Trophoblast cell (in vitro differentiated cells and primary cell): ENCODE data around the gene CD58. TPM values are rescaled to one million over a fixed set of nuclear protein-coding genes. Genes with fewer than 3 reads are reported as not detected.
"Not testable (repeated sequence)": the region's sequence is repeated elsewhere in the genome, so short reads cannot be mapped to it uniquely, and the experiment has no call there.

Source experiments
- DNase-seq, 2 donors: peaks; one replicate each; pipeline ENCODE4 v3.0.0-alpha.2; 2016
- H2AFZ ChIP-seq: 2 replicates; pipeline ENCODE4 v1.6.1; 2013; ENCODE audit warnings: low read length, moderate library complexity, mild to moderate bottlenecking; ENCODE audit not compliant: insufficient read depth, poor library complexity
- H2AK5ac ChIP-seq: 2 replicates; pipeline ENCODE4 v1.6.1; 2013; ENCODE audit warnings: mild to moderate bottlenecking, low read length
- H2BK120ac ChIP-seq: 2 replicates; pipeline ENCODE4 v1.6.1; 2013; ENCODE audit warnings: low read length, mild to moderate bottlenecking, moderate library complexity; ENCODE audit not compliant: insufficient read depth, poor library complexity
- H2BK12ac ChIP-seq: 2 replicates; pipeline ENCODE4 v1.6.1; 2013; ENCODE audit warnings: mild to moderate bottlenecking, low read length, moderate library complexity
- H2BK5ac ChIP-seq: 2 replicates; pipeline ENCODE4 v1.6.1; 2013; ENCODE audit warnings: low read length, low read depth, moderate library complexity, mild to moderate bottlenecking; ENCODE audit not compliant: poor library complexity
- H3K14ac ChIP-seq: 2 replicates; pipeline ENCODE4 v1.6.1; 2013; ENCODE audit warnings: mild to moderate bottlenecking, low read length
- H3K18ac ChIP-seq: 2 replicates; pipeline ENCODE4 v1.6.1; 2013; ENCODE audit warnings: mild to moderate bottlenecking, low read length
- H3K23ac ChIP-seq: 2 replicates; pipeline ENCODE4 v1.6.1; 2013; ENCODE audit warnings: low read length
- H3K27ac ChIP-seq: 2 replicates; pipeline ENCODE4 v1.5.1; 2013; ENCODE audit warnings: low read depth, mild to moderate bottlenecking, inconsistent platforms, low read length, moderate library complexity
- H3K27me3 ChIP-seq: 2 replicates; pipeline ENCODE4 v1.6.1; 2013; ENCODE audit warnings: inconsistent platforms, mild to moderate bottlenecking, low read length, moderate library complexity; ENCODE audit not compliant: insufficient read depth
- H3K36me3 ChIP-seq, 2 experiments: 1 replicate in 1 of 2; 2 replicates in 1 of 2; pipeline ENCODE4 v1.6.1; 2013; ENCODE audit warnings: low read length in 2 of 2, mild to moderate bottlenecking in 2 of 2, moderate library complexity in 1 of 2; ENCODE audit not compliant: insufficient read depth in 2 of 2, control insufficient read depth in 1 of 2
- H3K4ac ChIP-seq: 2 replicates; pipeline ENCODE4 v1.6.1; 2013; ENCODE audit warnings: low read depth, mild to moderate bottlenecking, low read length, moderate library complexity
- H3K4me1 ChIP-seq, 2 experiments: 1 replicate in 1 of 2; 2 replicates in 1 of 2; pipeline ENCODE4 v1.6.1; 2013; ENCODE audit warnings: low read length in 2 of 2, mild to moderate bottlenecking in 2 of 2, moderate library complexity in 1 of 2; ENCODE audit not compliant: insufficient read depth in 2 of 2, control insufficient read depth in 1 of 2
- H3K4me2 ChIP-seq: 2 replicates; pipeline ENCODE4 v1.6.1; 2013; ENCODE audit warnings: inconsistent platforms, mild to moderate bottlenecking, low read length, moderate library complexity
- H3K4me3 ChIP-seq: 2 replicates; pipeline ENCODE4 v1.5.1; 2013; ENCODE audit warnings: mild to moderate bottlenecking, low read depth, low read length, inconsistent platforms
- H3K79me1 ChIP-seq: one replicate; pipeline ENCODE4 v1.6.1; 2013; ENCODE audit warnings: low read length
- H3K79me2 ChIP-seq: 2 replicates; pipeline ENCODE4 v1.6.1; 2013; ENCODE audit warnings: low read length, mild to moderate bottlenecking; ENCODE audit not compliant: control insufficient read depth, insufficient read depth, poor library complexity
- H3K9ac ChIP-seq: 2 replicates; pipeline ENCODE4 v1.6.1; 2013; ENCODE audit warnings: mild to moderate bottlenecking, low read length
- H3K9me3 ChIP-seq: 2 replicates; pipeline ENCODE4 v1.6.1; 2013; ENCODE audit warnings: low read depth, mild to moderate bottlenecking, control low read depth, inconsistent platforms, low read length; ENCODE audit not compliant: insufficient read depth
- H4K12ac ChIP-seq: 2 replicates; pipeline ENCODE4 v1.6.1; 2013; ENCODE audit warnings: low read depth, mild to moderate bottlenecking, low read length, moderate library complexity
- H4K8ac ChIP-seq: 2 replicates; pipeline ENCODE4 v1.6.1; 2013; ENCODE audit warnings: low read depth, mild to moderate bottlenecking, low read length, moderate library complexity
- H4K91ac ChIP-seq: one replicate; pipeline ENCODE4 v1.6.1; 2013; ENCODE audit warnings: low read depth, mild to moderate bottlenecking, low read length, moderate library complexity
- WGBS: extraction: QIAGEN DNeasy Blood & Tissue Kit; methylation state at CpG from one replicate; pipeline ENCODE4 v1.1.7; 2013; ENCODE audit warnings: missing lambda C conversion rate; ENCODE audit not compliant: insufficient read length, insufficient coverage; ENCODE audit errors: extremely low coverage; 5-methylcytosine and 5-hydroxymethylcytosine counted together
- polyA plus RNA-seq: library from polyadenylated mRNA; stranded (reverse); fragments of 200-250 nt; gene quantifications from 2 replicates; pipeline ENCODE4 v1.2.3, GENCODE V29; 2013

Gene CD58, protein sequence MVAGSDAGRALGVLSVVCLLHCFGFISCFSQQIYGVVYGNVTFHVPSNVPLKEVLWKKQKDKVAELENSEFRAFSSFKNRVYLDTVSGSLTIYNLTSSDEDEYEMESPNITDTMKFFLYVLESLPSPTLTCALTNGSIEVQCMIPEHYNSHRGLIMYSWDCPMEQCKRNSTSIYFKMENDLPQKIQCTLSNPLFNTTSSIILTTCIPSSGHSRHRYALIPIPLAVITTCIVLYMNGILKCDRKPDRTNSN
- 13.6 and 14.0 TPM in 2 replicates for polyA plus RNA-seq

DNA sequence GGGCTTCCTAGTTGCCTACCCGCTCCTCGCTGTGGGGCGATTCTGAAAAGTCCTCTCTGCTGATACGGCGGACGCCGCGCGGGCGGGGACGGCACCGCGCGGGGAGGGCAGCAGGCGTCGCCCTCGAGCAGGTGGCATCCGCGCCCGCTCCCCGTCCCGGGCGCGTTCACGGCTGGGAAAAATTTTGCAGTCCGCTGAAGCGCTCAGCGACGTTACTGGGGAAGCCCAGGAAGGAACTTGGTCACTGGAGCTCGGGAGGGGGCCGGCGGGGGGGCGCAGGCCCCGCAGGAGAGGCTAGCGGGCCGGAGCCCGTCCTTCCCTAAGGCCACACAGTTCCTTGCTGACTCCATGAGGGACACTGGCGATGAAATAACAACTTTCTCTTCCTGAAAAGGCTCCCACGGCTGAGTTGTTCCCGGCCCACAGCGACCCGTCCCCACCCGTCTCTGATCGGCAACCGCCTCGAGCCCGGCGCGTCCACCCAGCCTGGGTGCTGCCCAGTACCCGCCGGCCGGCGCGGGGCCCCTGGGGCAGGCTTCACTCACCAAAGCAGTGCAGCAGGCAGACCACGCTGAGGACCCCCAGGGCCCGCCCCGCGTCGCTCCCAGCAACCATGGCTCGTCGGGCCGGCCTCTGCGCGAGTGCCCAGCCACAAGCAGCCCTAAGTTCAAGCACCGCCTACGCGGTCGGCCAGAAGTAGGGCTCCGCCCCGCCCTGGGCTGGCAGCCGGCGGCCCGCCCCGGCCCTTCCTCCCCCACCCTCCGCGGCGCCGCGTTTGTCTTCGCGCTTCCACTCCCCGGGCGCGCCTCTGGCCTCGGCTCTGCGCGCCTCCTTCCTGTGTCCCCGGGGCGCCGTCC, at the start of gene CD58:
TSS of gene CD58 (minus strand) at position 669 of the 857 bp plus-strand sequence. CDS start at position 615, 54 bp downstream.
- Histone ChIP-seq H4K12ac (peak within 1 kb of the TSS; percentile 71), H3K4ac (peak within 1 kb of the TSS; percentile 81), H3K14ac (peak within 1 kb of the TSS; percentile 90), H3K27me3 (no peaks in the 10 kb centered on the region), H2BK12ac (peak within 1 kb of the TSS; percentile 74), H2AFZ (peak within 1 kb of the TSS; percentile 98), H3K4me2 (peak within 1 kb of the TSS; percentile 92), H3K79me2 (peaks cover 6% of the 10 kb centered on the region), H2BK5ac (peak within 1 kb of the TSS; percentile 97), H3K9ac (peak within 1 kb of the TSS; percentile 75), H4K8ac (peak within 1 kb of the TSS; percentile 95), H3K23ac (no peak within 1 kb of the TSS), H3K4me1 (peaks cover 19 to 25% of the 10 kb centered on the region in 2 experiments), H3K4me3 (peak within 1 kb of the TSS; percentile 80), H2AK5ac (peak within 1 kb of the TSS; percentile 85), H3K18ac (peak within 1 kb of the TSS; percentile 99), H3K79me1 (peaks cover 11% of the 10 kb centered on the region), H3K27ac (peak within 1 kb of the TSS; percentile 80), H4K91ac (peak within 1 kb of the TSS; percentile 98), H3K9me3 (no peaks in the 10 kb centered on the region), H3K36me3 (peaks cover 2 to 3% of the 10 kb centered on the region in 2 experiments), H2BK120ac (peak within 1 kb of the TSS; percentile 95)
- peak; percentile 78 to 84 for DNase-seq
- WGBS = no CpG with 5 or more reads among the region's 90 CpGs

DNA sequence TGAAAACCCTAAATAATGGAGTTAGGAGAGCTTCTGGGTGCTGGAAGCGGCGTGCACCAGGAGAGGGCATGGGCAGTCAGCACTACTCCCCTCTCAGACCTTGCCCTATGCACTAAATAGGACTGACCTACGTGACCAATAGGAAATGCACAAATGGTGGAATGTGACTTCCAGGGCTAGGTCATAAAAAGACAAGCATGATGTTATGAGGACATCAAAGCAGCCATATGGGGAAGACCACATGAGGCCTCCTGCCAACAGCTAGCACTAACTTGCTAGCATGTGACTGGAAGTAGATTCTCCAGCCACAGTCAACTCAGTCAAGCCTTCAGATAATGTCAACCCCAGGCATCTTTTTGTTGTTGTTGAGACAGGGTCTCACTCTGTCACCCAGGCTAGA, 49.6 kb upstream of the CD58 start:
- not testable (repeated sequence) for H2BK5ac ChIP-seq, H2AK5ac ChIP-seq, H2BK12ac ChIP-seq, H4K12ac ChIP-seq, H3K4me1 ChIP-seq, H3K79me2 ChIP-seq, H3K79me1 ChIP-seq, H3K36me3 ChIP-seq, H3K4me2 ChIP-seq, H4K8ac ChIP-seq, H3K14ac ChIP-seq, H3K9me3 ChIP-seq, H2AFZ ChIP-seq, H2BK120ac ChIP-seq, H3K23ac ChIP-seq, H3K27me3 ChIP-seq, H3K4me3 ChIP-seq, DNase-seq, H4K91ac ChIP-seq, H3K27ac ChIP-seq, H3K4ac ChIP-seq, H3K9ac ChIP-seq, H3K18ac ChIP-seq
- no CpG with 5 or more reads among the region's 3 CpGs for WGBS

DNA sequence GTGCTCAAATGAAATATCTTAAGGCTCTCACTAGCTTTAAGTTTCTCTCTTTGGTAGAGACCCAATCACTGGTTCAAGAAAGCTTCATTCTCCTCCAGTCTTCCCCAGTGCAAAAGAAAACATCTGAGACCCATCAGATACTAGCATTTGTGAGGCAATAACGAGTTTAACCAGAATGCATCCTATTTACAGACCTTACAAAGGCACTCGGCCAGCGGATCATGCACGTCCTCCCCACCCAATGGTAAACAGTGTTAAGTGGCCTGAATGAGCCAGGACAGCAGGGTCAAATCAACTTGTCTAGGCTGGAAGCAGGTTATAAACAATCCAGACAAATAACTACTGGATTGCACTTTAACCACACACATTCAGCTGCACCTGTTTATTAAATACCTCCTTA, 48.3 kb upstream of the CD58 start:
- H3K23ac ChIP-seq, H3K27me3 ChIP-seq, H3K4ac ChIP-seq, H3K14ac ChIP-seq, H4K91ac ChIP-seq, H3K4me1 ChIP-seq, H2BK5ac ChIP-seq, H2AFZ ChIP-seq, H3K18ac ChIP-seq, H3K36me3 ChIP-seq, H3K9ac ChIP-seq, H4K8ac ChIP-seq, H3K9me3 ChIP-seq, H2BK12ac ChIP-seq, H3K4me3 ChIP-seq, H3K79me1 ChIP-seq, H3K27ac ChIP-seq, H2AK5ac ChIP-seq, H3K4me2 ChIP-seq, H4K12ac ChIP-seq, H3K79me2 ChIP-seq, H2BK120ac ChIP-seq: not testable (repeated sequence)
- DNase-seq = peak in 1 of 2 donors; percentile 60
- no CpG with 5 or more reads among the region's 4 CpGs for WGBS

DNA sequence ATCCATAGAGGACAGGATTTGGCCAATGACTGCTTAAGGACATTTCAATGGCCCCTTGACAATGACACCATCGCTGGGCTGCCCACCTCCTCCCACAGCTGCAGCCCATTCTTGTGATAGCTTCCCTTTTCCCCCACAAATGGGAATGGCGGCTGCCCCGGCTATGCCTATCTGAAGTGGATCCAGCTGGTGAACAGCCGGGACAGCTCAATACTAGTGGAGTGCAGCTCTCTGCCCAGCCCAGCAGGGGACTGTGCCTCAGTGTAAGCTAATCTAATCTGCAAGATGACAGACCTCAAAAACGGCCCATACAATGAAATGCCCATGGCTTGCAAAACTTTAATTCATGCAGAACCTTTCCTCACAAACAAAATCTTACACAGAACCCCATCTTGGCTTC, 47.0 kb upstream of the CD58 start:
- not testable (repeated sequence) for H2BK120ac ChIP-seq, H3K4me1 ChIP-seq, H4K8ac ChIP-seq, H3K27me3 ChIP-seq, H3K9ac ChIP-seq, H3K4me3 ChIP-seq, H2BK5ac ChIP-seq, H3K4ac ChIP-seq, H2AK5ac ChIP-seq, H2AFZ ChIP-seq, H3K79me1 ChIP-seq, H3K14ac ChIP-seq, H4K12ac ChIP-seq, H3K27ac ChIP-seq, H3K9me3 ChIP-seq, H3K79me2 ChIP-seq, H2BK12ac ChIP-seq, H3K23ac ChIP-seq, DNase-seq, H4K91ac ChIP-seq, H3K4me2 ChIP-seq, H3K18ac ChIP-seq
- no CpG with 5 or more reads among the region's 5 CpGs for WGBS
- peaks cover 8 to 14% of the 10 kb centered on the region in 2 experiments for H3K36me3 ChIP-seq
